Endothelial cell (in vitro differentiated cells): ENCODE results near the gene TRIM36. TPM values are rescaled to one million over a fixed set of nuclear protein-coding genes. Genes with fewer than 3 reads are reported as not detected.

Experiments used
- DNase-seq: peaks from one replicate; pipeline ENCODE4 v3.0.0; 2021; ENCODE audit warnings: low spot score
- H3K27ac Mint-ChIP-seq: one replicate; pipeline ENCODE4 v1.8.0; 2021; ENCODE audit warnings: mixed read lengths, inconsistent platforms; ENCODE audit not compliant: unreplicated experiment
- H3K27me3 Mint-ChIP-seq: one replicate; pipeline ENCODE4 v1.8.0; 2021; ENCODE audit warnings: mild to moderate bottlenecking, moderate library complexity, mixed read lengths, inconsistent platforms; ENCODE audit not compliant: unreplicated experiment
- H3K36me3 Mint-ChIP-seq: one replicate; pipeline ENCODE4 v1.8.0; 2021; ENCODE audit warnings: mild to moderate bottlenecking, low read depth, mixed read lengths, inconsistent platforms; ENCODE audit not compliant: unreplicated experiment
- H3K4me1 Mint-ChIP-seq: one replicate; pipeline ENCODE4 v1.8.0; 2021; ENCODE audit warnings: mild to moderate bottlenecking, mixed read lengths, inconsistent platforms; ENCODE audit not compliant: unreplicated experiment
- H3K4me3 Mint-ChIP-seq: one replicate; pipeline ENCODE4 v1.8.0; 2021; ENCODE audit warnings: mild to moderate bottlenecking, mixed read lengths, inconsistent platforms; ENCODE audit not compliant: unreplicated experiment
- H3K9me3 Mint-ChIP-seq: one replicate; pipeline ENCODE4 v1.8.0; 2021; ENCODE audit warnings: mixed read lengths, inconsistent platforms; ENCODE audit not compliant: unreplicated experiment
- CTCF ChIP-seq: fragments of 200-600 bp; sonication (generic); IDR thresholded peaks from one replicate; pipeline ENCODE4 v1.5.0; 2021; ENCODE audit warnings: antibody characterized with exemption; ENCODE audit not compliant: unreplicated experiment
- total RNA-seq: library from RNA; stranded (reverse); fragmentation: NEBNext Ultra II Directional; extraction: Animal tissue kit (Norgen Biotek cat#: 25700); gene quantifications from one replicate; pipeline ENCODE4 v1.2.1, GENCODE V29; 2021; ENCODE audit not compliant: unreplicated experiment

Gene TRIM36
- total RNA-seq, 1 donor from 2014 or later: 9.9 TPM

- Mint-ChIP-seq H3K4me3 (peak overlapping the region; percentile 87), H3K36me3 (no peaks in the 10 kb centered on the region), H3K27me3 (peaks cover 17% of the 10 kb centered on the region), H3K4me1 (no peaks in the 10 kb centered on the region), H3K9me3 (no peaks in the 10 kb centered on the region), H3K27ac (no peak overlapping the region)
- peak; percentile 69 for DNase-seq
- no peak for TF ChIP-seq CTCF
Observed at GRCh38 chr5:115180165-115180709, 10.5 kb upstream of the TRIM36 start.

- Mint-ChIP-seq H3K27ac (no peak overlapping the region), H3K4me3 (peak overlapping the region; percentile 87), H3K9me3 (no peaks in the 10 kb centered on the region), H3K27me3 (peaks cover 17% of the 10 kb centered on the region), H3K36me3 (no peaks in the 10 kb centered on the region), H3K4me1 (no peaks in the 10 kb centered on the region)
- peak; percentile 35 for DNase-seq
- TF ChIP-seq CTCF: no peak
Observed at GRCh38 chr5:115179394-115180164, 9.9 kb upstream of the TRIM36 start.

- H3K4me1 Mint-ChIP-seq: no peaks in the 10 kb centered on the region
- no peak overlapping the region for H3K27ac Mint-ChIP-seq
- TF ChIP-seq CTCF: no peak
- no peaks in the 10 kb centered on the region for H3K9me3 Mint-ChIP-seq
- no peak overlapping the region for H3K4me3 Mint-ChIP-seq
- DNase-seq: peak; percentile 20
- no peaks in the 10 kb centered on the region for H3K36me3 Mint-ChIP-seq
- H3K27me3 Mint-ChIP-seq: peaks cover 15% of the 10 kb centered on the region
Observed at GRCh38 chr5:115179030-115179393, 9.3 kb upstream of the TRIM36 start.

- peaks cover 11% of the 10 kb centered on the region for H3K27me3 Mint-ChIP-seq
- H3K4me3 Mint-ChIP-seq: peak overlapping the region; percentile 86
- peaks cover 21% of the 10 kb centered on the region for H3K36me3 Mint-ChIP-seq
- H3K9me3 Mint-ChIP-seq: peaks cover 8% of the 10 kb centered on the region
- TF ChIP-seq CTCF: no peak
- H3K27ac Mint-ChIP-seq: peak overlapping the region; percentile 30
- no peak for DNase-seq
- H3K4me1 Mint-ChIP-seq: no peaks in the 10 kb centered on the region
Observed at GRCh38 chr5:115170929-115171510, 1.3 kb upstream of the TRIM36 start.
